HG02623 (cell line): ENCODE results near the gene ZCCHC4.

Experiments used
- ATAC-seq: cut with Tn5 transposase; IDR thresholded peaks from one replicate; pipeline ENCODE4 v1.9.1; 2021; ENCODE audit warnings: moderate library complexity; ENCODE audit not compliant: unreplicated experiment

Gene ZCCHC4

GRCh38 chr4:25376754-25377571 is 64.4 kb downstream of the ZCCHC4 start, which contains the start of gene ANAPC4:
Gene ANAPC4, plus strand, starts transcription at chr4:25377263. Its CDS starts 165 bp downstream, at chr4:25377428.
- ATAC-seq: peak; percentile 95

- ATAC-seq: peak; percentile 5
These were observed 65.2 kb downstream of the ZCCHC4 start for GRCh38 chr4:25377572-25378436.

DNA sequence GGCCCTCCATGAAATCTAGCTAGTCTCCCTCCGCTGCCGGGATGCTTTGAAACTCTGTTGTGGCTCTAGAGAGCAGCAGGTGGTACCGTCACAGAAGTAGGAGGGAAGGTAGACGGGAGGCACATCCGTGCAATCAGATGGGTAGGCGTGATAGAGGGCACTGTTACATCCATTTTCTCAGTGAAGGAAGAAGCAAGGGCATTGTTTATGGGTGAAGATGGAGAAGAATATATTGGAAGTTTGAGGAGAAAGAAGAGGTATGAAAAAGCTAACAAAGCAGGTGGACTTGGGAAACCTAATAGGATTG is 65.8 kb downstream of the ZCCHC4 start:
- no peak for ATAC-seq

DNA sequence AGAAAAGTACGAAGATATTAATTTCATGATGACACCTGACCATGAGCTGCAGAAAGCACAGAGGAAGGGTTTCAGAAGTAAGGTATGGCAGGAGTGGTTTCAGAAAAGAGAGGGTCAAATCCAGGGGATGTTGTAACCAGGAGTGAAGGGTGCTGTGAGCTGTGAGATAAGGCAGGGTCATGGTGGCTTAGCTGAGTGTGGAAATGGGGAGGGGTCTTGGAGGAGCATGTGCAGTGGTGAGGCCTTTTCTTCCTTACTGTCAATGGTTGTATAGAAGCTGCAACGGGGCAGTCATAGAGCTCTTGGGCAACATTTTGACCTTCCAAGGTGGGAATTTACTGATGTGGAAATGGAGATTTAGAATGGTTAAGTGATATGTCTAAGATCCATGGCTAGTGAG is 67.0 kb downstream of the ZCCHC4 start:
- no peak for ATAC-seq

DNA sequence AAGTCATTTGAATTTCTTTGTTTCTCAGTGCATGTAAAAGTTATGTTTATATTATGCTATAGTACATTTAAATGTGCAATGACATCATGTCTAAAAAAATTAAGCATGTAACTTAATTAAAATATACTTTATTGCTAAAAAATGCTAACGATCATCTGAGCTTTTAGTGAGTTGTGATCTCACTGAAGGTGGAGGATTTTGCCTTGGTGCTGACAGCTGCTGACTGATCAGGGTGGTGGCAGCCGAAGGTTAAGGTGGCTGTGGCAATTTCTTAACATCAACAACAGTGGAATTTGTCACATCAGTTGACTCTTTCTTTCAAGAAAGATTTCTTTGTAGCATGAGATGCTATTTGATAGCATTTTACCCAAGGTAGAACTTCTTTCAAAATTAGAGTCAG is 71.1 kb downstream of the ZCCHC4 start:
- ATAC-seq: no peak

- no peak for ATAC-seq
These were observed 74.4 kb downstream of the ZCCHC4 start for GRCh38 chr4:25386926-25387325.

GRCh38 chr4:25397305-25397704 is 84.7 kb downstream of the ZCCHC4 start:
- no peak for ATAC-seq

DNA sequence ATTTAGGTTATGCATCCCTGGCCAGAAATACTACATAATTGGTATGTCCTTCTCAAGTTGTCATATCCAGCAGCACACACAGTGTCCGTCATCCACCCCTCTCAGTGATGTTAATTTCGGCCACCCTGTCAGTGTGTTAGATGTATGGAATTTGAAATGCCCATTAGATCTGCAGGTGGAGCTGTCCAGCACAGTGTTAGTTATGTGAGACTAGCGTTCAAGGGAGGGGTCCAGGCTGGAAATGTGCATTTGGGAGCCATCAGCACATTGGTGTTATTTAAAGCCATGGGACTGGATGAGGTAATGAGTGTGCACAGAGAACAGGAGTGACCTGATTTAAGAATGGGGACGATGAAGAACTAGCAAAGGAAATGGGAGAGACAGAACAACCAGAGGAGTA is 86.9 kb downstream of the ZCCHC4 start:
- ATAC-seq: no peak

DNA sequence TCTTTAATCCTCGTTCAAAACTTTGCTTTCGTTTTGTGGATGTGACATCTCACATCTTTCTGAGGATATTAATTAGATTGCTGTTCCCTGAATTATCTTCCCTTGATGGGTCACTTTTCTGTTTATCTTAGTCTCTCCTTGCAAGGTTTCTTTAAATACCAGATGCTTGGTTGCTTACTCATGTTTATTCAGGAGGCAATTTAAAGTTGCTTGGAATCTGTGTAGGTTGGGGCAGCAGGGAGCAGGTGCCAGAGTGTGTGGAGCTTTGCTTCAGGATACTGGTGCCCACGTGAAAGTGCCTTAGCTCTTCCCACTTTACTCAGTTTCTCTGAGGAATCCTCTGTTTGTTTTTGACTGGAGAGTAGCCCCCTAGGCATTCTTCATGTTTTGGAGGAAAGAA is 88.5 kb downstream of the ZCCHC4 start:
- ATAC-seq: no peak

DNA sequence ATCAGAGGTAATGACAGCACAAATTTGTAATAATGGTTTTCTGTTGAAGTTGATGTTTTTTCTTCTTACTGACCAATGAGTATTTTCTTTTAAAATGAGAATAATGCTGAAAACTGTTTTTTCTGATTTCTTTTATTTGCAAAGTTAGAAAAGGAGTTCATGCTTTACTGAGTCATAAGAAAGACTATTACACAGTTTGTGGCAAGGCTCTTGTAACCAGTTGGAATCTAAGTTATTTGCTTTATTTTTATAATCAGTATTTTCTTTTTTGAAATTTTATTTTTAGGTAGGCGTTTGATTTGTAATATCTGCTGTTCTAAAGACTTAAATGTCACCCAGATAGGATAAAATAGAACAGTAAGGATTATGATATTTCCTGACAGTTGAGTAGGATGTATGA is 89.9 kb downstream of the ZCCHC4 start:
- no peak for ATAC-seq

GRCh38 chr4:25403699-25404098 is 91.1 kb downstream of the ZCCHC4 start:
- ATAC-seq: no peak

- no peak for ATAC-seq
These were observed 92.9 kb downstream of the ZCCHC4 start for GRCh38 chr4:25405453-25405852.

GRCh38 chr4:25406081-25406692 is 93.6 kb downstream of the ZCCHC4 start:
- ATAC-seq: no peak

DNA sequence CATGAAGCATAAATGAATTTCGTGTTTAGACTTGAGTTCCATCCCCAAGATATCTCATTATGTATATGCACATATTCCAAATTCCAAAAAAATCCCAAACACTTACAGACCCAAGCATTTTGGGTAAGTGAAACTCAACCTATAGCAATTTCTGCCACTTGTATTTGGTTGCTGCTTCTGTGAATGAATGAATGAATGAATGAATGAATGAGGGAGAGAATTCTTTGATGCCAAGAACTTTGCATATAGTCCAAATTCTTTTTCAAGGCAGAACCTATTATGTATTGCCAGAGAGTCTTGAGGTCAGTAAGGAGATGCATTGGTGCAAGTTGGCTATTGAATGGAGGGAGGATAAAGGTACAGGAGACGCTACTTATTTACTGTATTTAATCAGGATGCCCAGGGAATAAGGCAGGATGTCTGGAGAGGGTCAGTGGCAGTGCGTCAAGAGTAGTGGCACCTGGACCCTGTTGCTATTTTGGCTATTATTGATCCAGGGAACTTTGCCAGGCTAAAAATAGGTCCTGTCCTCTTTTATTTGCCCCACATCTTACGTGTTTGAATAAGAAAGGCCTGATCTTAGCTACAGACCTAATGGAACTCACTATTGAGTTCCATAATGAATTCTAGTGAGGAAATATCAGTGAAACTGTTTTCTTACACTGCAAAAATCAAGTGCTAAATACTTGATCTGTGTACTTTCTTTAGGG is 98.4 kb downstream of the ZCCHC4 start:
- ATAC-seq: no peak

GRCh38 chr4:25413261-25413660 is 100.7 kb downstream of the ZCCHC4 start:
- ATAC-seq: no peak

DNA sequence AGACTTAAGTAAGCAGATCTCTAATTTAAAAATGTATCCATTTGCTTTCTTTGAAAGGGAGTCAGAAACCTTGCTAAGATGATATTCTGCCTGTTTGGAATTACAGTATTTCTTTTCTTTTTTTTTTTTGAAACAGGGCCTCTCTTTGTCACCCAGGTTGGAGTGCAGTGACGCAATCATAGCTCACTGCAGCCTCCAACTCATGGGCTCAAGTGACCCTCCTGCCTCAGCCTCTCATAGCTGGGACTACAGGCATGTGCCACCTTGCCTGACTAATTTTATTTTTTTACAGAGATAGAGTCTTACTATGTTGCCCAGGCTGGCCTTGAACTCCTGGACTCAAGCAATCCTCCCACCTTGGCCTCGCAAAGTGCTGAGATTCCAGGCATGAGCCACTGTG is 104.4 kb downstream of the ZCCHC4 start:
- no peak for ATAC-seq
